ENCODE measurements around the gene PGAP3.
"Not testable (repeated sequence)": the region's sequence is repeated elsewhere in the genome, so short reads cannot be mapped to it uniquely, and the experiment has no call there.

PGAP3 gene

DNA sequence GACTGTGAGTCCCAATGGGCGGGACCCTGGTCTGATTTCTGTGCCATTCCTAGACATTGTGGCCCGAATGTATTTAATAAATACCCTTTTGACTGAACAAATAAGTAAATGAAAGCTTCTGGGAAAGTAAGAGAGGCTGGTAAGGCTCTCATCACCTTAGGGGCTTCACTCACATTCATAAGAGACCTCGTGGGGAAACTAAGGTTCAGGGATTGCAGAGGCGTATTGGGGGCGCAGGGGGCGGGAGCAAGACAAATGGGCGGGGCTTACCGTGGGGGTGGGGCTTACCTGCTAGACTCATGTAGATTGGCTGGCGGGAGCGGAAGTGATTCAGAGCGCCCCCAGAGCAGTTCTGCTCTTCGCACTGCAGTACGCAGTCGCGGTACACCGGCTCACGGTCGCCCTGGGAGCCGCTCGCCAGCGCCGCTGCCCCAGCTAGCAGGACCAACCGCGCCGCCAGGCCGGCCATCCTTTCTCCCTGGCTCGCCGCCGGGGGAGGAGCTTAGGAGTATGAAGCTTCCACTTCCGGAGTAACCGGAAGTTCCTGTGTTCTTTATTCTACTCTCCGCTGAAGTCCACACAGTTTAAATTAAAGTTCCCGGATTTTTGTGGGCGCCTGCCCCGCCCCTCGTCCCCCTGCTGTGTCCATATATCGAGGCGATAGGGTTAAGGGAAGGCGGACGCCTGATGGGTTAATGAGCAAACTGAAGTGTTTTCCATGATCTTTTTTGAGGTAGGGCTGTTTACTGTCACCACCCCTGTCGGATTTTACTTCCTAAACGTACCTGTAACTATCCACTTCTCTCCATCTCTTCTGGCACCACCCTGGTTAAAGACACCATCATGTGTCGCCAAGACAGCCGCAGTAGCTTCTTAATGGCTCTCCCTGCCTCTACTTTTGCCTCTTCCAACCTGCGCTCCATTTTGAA, at the start of gene PGAP3:
Gene PGAP3, minus strand, starts transcription at position 512 of the 929 bp plus-strand sequence. Its CDS starts 43 bp downstream, at position 469.
- peak; percentile 92 for DNase-seq (ENCODE audit: low read depth)

DNA sequence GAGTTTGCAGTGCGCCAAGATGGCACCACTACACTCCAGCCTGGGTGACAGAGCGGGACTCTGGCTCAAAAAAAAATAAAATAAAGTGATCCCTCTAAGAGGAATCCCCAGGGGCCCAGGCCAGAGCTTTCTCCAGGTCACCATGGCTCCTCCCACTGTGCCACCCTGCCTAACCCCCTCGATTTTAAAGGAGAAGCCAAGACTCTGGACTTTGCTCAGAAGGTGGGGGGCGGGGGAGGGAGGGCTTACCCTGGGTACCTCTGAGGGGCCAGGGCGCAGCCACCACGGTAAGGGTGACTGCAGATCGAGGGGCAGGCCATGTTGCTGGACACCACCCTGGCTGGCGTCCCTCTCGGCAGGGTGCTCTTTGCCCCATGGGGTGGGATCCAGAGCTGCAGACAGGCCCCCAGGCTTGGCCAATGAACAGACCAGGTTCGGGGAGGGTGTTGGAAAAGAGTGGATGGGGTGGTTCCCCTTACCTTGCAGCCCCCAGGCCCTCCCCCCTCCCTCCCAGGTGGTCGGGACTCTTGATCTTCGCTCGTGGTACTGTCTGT, 49.4 kb upstream of the PGAP3 start:
- no peak for DNase-seq (ENCODE audit: low read depth)

DNA sequence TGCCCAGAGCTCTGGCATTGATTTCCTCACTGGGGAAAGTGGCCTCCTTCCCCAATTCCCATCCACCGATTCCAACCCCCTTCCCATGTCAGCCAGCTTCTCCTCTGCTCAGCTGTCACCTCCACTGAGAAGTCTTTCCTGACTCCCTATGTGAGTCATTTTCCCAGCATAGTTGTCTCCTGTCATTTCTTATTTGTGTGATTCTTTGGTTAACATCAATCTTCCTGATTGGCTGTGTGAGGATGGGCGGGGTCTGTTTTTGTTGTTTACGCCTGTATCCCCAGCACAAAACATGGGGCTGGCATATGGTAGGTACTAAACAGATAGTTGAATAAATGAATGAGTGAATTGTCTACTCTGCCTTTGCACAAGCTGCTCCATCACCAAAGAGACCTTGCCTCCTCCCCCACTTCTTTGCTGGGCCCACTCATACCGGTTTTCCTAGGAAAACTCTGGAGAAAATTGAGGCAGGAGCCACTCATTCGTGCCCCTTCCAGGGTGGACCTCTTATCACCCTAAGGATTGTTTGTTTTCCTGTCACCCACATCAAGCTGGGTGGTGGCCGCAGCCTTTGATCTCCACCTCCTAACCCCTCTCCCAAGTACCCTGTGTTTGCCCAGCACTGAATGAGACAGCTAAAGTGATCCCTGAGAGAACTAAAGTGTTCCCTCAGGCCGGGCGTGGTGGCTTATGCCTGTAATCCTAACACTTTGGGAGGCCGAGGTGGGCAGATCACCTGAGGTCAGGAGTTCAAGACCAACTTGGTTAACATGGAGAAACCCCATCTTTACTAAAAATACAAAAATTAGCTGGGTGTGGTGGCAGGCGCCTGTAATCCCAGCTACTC, 48.7 kb upstream of the PGAP3 start:
- peak; percentile 55 for DNase-seq (ENCODE audit: low read depth)

- no peak for DNase-seq (ENCODE audit: low read depth)
Observed at GRCh38 chr17:39735882-39736281, 48.0 kb upstream of the PGAP3 start.

GRCh38 chr17:39732586-39732985, 44.7 kb upstream of the PGAP3 start:
- DNase-seq (ENCODE audit: low read depth), result no peak

- peak; percentile 82 for DNase-seq (ENCODE audit: low read depth)
Observed at GRCh38 chr17:39730095-39730921, 42.5 kb upstream of the PGAP3 start, which contains the start of gene MIEN1. TSS of gene MIEN1 (minus strand) at chr17:39730532. CDS start at chr17:39730495, 37 bp downstream.

GRCh38 chr17:39729280-39729851, 41.5 kb upstream of the PGAP3 start:
- DNase-seq (ENCODE audit: low read depth), result peak; percentile 26

GRCh38 chr17:39727556-39727955, 39.7 kb upstream of the PGAP3 start:
- DNase-seq (ENCODE audit: low read depth), result no peak

- no peak for DNase-seq (ENCODE audit: low read depth)
Observed at GRCh38 chr17:39726617-39727016, 38.8 kb upstream of the PGAP3 start.

DNA sequence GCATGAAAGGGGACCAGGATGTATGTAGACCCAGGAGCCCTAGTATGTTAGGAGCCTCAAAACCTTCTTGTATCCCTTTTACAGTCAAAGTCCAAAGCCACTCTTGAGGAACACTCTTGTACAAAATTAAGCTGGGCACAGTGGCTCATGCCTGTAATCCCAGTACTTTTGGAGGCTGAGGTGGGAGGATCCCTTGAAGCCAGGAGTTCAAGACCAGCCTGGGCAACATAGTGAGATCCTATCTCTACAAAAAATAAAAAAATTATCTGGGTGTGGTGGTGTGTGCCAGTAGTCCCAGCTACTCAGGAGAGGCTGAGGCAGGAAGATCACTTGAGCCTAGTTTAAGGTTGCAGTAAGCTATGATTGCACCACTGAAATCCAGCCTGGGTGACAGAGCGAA, 38.1 kb upstream of the PGAP3 start:
- DNase-seq (ENCODE audit: low read depth), result not testable (repeated sequence)

GRCh38 chr17:39724731-39725130, 36.9 kb upstream of the PGAP3 start:
- no peak for DNase-seq (ENCODE audit: low read depth)

GRCh38 chr17:39722965-39723848, 35.4 kb upstream of the PGAP3 start:
- no peak for DNase-seq (ENCODE audit: low read depth)

DNA sequence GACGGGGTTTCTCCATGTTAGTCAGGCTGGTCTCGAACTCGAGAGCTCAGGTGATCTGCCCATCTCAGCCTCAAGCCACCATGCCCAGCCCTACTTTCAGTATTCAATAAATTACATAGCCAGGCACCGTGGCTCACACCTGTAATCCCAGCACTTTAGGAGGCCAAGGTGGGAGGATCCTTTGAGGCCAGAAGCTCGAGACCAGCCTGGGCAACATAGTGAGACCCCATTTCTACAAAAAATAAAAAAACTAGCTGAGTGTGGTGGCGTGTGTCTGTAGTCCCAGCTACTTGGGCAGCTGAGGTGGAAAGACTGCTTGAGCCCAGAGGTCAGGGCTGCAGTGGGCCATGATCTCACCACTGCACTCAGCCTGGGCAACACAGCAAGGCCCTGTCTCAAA, 34.2 kb upstream of the PGAP3 start:
- DNase-seq (ENCODE audit: low read depth), result no peak

- no peak for DNase-seq (ENCODE audit: low read depth)
Observed at GRCh38 chr17:39719563-39720355, 31.9 kb upstream of the PGAP3 start.

GRCh38 chr17:39717660-39718059, 29.8 kb upstream of the PGAP3 start:
- no peak for DNase-seq (ENCODE audit: low read depth)

DNA sequence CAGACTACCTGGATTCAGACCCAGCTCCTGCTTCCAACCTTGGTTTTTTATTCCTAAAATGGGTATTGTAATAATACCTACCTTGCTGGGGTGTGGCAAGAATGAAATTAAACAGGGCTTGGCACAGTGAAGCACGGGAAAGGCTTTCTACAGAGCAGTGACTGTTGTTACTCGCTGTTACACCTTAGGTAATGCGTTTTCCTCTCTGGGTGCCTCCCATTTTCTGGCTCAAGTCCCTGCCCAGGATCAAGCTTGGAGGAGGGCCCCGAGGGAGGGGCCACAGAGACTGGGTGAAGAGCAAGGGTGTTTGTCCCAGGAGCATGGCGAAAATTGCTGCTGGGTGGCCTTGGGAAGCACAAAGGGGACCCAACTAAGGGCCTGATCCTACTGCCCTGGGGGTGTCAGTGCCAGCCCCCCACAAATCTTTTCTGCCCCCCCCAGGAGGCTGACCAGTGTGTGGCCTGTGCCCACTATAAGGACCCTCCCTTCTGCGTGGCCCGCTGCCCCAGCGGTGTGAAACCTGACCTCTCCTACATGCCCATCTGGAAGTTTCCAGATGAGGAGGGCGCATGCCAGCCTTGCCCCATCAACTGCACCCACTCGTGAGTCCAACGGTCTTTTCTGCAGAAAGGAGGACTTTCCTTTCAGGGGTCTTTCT, 29.2 kb upstream of the PGAP3 start:
- no peak for DNase-seq (ENCODE audit: low read depth)

DNA sequence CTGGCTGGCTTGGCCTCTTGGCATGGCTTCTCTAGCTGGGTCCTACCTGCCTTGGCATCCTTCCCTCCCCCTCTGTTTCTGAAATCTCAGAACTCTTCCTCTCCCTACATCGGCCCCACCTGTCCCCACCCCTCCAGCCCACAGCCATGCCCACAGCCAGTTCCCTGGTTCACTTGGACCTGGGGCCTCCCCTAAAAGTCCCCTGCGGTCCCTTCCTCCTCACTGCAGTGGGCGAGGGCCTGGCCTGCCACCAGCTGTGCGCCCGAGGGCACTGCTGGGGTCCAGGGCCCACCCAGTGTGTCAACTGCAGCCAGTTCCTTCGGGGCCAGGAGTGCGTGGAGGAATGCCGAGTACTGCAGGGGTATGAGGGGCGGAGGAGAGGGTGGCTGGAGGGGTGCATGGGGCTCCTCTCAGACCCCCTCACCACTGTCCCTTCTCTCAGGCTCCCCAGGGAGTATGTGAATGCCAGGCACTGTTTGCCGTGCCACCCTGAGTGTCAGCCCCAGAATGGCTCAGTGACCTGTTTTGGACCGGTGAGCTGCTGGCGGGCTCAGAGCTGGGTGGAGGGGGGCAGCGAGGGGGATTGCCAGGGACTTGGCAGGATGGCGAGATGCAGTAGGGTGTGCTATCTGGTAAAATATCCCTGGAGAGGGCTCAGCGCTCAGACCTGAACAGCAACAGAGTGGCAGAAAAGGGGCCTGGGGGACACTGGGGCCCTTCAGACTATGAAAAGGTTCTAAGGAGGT, 28.4 kb upstream of the PGAP3 start:
- no peak for DNase-seq (ENCODE audit: low read depth)

Measured in EH (cell line).